ENCODE data around the gene PDE6H. TPM values are rescaled to one million over a fixed set of nuclear protein-coding genes. Genes with fewer than 3 reads are reported as not detected.
A peak's percentile ranks its signal among the peaks of the same experiment; 100 is the strongest.

Gene PDE6H
- total and polyA plus RNA-seq, 2 experiments from 2014 or later, result not detected

DNA sequence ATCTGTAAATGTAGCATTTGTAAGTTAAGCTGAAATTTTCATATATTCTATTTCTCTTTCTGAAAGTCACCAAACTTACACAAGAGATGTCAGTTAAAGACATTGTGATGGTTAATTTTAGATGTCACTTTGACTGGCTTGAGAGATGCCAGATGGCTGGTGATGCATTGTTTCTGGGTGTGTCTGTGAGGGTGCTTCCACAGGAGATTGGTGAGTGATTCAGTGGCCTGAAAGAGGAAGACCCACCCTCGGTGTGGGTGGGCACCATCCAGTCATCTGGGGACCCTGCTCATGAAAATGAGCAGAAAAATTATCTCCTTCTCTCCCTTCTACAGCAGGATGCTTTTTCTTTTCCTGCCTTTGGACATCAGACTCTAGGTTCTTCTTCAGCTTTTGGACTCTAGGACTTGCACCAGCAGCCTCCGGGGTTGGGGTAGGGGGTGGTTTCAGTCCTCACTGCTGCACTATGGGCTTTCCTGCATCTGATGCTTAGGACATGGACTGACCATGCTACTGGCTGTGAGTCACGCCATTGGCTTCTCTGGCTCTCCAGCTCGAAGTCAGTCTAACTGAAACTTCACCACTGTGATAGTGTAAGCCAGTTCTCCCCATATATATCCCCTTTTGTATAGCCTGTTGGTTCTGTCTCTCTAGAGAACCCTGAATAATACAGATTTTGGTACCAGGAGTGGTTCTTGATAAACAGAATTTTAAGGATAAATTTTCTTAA is 20.9 kb downstream of the PDE6H start:
- Histone ChIP-seq H2AFZ (no peak overlapping the region), H3K9me2 (replicated peaks; ENCODE audit: insufficient read depth) (no peaks in the 10 kb centered on the region)
- WGBS (ENCODE audit: low lambda C conversion rate, missing lambda C conversion rate), result 78% methylated on average over 4 of the region's 4 CpGs

DNA sequence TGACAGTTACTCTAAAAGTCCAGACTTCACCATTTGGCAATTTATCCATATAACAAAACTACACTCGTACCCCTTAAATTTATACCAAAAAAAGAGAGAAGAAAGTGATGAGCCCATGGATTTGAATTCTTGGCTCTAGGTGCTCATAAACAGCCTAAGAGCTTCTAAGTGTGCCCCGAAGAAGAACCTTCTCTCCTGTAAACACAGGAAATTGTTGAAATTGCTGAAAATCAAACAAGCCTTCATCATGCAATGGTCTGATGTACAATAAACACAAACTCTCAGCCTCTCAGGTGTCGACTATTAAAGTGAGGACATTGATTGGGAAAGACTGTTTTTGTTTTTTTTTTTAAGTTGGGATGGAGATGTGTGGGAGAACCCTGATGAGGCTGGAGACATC is 21.8 kb downstream of the PDE6H start:
- peaks cover 6% of the 10 kb centered on the region for H3K4me1 ChIP-seq (ENCODE audit: insufficient read depth)
- H3K9me2 ChIP-seq (replicated peaks; ENCODE audit: insufficient read depth), result no peaks in the 10 kb centered on the region
- no peaks in the 10 kb centered on the region for H3K79me2 ChIP-seq
- no peak overlapping the region for H2AFZ ChIP-seq
- H4K20me1 ChIP-seq (ENCODE audit: insufficient read depth, poor library complexity, severe bottlenecking), result no peaks in the 10 kb centered on the region
- no peaks in the 10 kb centered on the region for H3K27me3 ChIP-seq
- H3K4me2 ChIP-seq, result no peak overlapping the region
- no peaks in the 10 kb centered on the region for H3K9me3 ChIP-seq (ENCODE audit: low read depth)
- H3K27ac ChIP-seq, result no peak overlapping the region
- H3K4me3 ChIP-seq, result no peak overlapping the region
- TF ChIP-seq, protein P1, sequence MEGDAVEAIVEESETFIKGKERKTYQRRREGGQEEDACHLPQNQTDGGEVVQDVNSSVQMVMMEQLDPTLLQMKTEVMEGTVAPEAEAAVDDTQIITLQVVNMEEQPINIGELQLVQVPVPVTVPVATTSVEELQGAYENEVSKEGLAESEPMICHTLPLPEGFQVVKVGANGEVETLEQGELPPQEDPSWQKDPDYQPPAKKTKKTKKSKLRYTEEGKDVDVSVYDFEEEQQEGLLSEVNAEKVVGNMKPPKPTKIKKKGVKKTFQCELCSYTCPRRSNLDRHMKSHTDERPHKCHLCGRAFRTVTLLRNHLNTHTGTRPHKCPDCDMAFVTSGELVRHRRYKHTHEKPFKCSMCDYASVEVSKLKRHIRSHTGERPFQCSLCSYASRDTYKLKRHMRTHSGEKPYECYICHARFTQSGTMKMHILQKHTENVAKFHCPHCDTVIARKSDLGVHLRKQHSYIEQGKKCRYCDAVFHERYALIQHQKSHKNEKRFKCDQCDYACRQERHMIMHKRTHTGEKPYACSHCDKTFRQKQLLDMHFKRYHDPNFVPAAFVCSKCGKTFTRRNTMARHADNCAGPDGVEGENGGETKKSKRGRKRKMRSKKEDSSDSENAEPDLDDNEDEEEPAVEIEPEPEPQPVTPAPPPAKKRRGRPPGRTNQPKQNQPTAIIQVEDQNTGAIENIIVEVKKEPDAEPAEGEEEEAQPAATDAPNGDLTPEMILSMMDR (IDR thresholded peaks at IDR 0.05; ENCODE audit: poor library complexity), result no peak
- no peak for TF ChIP-seq EZH2 (IDR thresholded peaks at IDR 0.05; ENCODE audit: borderline replicate concordance)
- TF ChIP-seq EZH2phosphoT487 (IDR thresholded peaks at IDR 0.05; ENCODE audit: low read depth, severe bottlenecking, unreplicated experiment), result no peak
- DNase-seq (ENCODE audit: low spot score), result no peak
- 59% methylated on average over 3 of the region's 3 CpGs for WGBS (ENCODE audit: low lambda C conversion rate, missing lambda C conversion rate)
- H3K36me3 ChIP-seq (replicated peaks; ENCODE audit: insufficient read depth, low read depth), result no peaks in the 10 kb centered on the region

More for the DNA sequence above, 20.9 kb downstream of the PDE6H start:
- DNase-seq (ENCODE audit: low spot score), result peak; percentile 18
- no peak overlapping the region for H3K4me2 ChIP-seq
- H4K20me1 ChIP-seq (ENCODE audit: insufficient read depth, poor library complexity, severe bottlenecking), result no peaks in the 10 kb centered on the region
- no peaks in the 10 kb centered on the region for H3K4me1 ChIP-seq (ENCODE audit: insufficient read depth)
- no peaks in the 10 kb centered on the region for H3K27me3 ChIP-seq
- no peaks in the 10 kb centered on the region for H3K79me2 ChIP-seq
- H3K4me3 ChIP-seq, result no peak overlapping the region
- no peaks in the 10 kb centered on the region for H3K9me3 ChIP-seq (ENCODE audit: low read depth)
- TF ChIP-seq EZH2 (IDR thresholded peaks at IDR 0.05; ENCODE audit: borderline replicate concordance), result no peak
- TF ChIP-seq EZH2phosphoT487 (IDR thresholded peaks at IDR 0.05; ENCODE audit: low read depth, severe bottlenecking, unreplicated experiment), result no peak
- TF ChIP-seq, protein P1 (IDR thresholded peaks at IDR 0.05; ENCODE audit: poor library complexity), result no peak
- no peak overlapping the region for H3K27ac ChIP-seq
- H3K36me3 ChIP-seq (replicated peaks; ENCODE audit: insufficient read depth, low read depth), result no peaks in the 10 kb centered on the region

DNA sequence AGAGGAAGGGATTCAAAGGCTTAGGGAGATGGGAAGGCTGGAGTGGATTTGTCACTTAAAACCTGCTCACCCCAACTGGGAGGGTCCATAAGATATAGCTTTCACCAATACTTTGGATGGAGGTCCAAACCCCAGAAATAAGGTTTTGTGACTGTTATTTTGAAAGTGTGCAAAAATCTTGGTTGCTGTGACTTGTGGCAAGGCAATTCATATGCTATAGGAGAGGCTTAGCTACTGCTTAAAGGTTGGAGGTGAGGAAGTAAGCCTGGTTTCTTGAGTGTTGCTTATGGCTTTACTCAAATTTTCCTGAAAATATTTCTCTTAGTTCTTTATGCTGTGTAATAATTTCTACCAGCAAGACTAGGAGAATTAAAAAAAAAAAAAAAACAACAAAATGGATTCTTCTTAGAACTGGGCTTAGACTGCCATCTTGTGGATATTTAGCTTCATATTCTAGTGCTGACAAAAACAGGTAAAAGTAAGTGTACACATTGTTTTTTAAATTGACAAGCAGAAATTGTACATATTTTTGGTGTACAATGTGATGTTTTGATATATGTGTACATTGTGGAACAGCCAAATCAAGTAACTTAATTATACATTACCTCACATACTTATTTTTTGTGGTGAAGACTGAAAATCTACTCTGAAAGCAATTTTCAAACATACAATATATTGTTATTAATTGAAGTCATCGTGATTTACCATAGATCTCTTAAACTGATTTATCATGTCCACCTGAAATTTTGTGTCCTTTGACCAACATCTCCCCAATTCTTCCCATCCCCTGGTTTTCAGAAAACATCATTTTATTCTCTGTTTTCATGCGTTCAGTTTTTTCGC is 23.0 kb downstream of the PDE6H start:
- Histone ChIP-seq H3K4me3 (no peak overlapping the region), H3K27ac (no peak overlapping the region), H3K4me1 (ENCODE audit: insufficient read depth) (peaks cover 8% of the 10 kb centered on the region), H3K9me3 (ENCODE audit: low read depth) (no peaks in the 10 kb centered on the region), H4K20me1 (ENCODE audit: insufficient read depth, poor library complexity, severe bottlenecking) (no peaks in the 10 kb centered on the region), H3K27me3 (no peaks in the 10 kb centered on the region), H3K36me3 (replicated peaks; ENCODE audit: insufficient read depth, low read depth) (no peaks in the 10 kb centered on the region), H3K9me2 (replicated peaks; ENCODE audit: insufficient read depth) (no peaks in the 10 kb centered on the region), H3K4me2 (no peak overlapping the region), H2AFZ (no peak overlapping the region), H3K79me2 (no peaks in the 10 kb centered on the region)
- peak; percentile 70 for DNase-seq (ENCODE audit: low spot score)
- 96% methylated on average over 3 of the region's 3 CpGs for WGBS (ENCODE audit: low lambda C conversion rate, missing lambda C conversion rate)
- TF ChIP-seq, protein P1 (IDR thresholded peaks at IDR 0.05; ENCODE audit: poor library complexity), result peak; percentile 82
- TF ChIP-seq EZH2phosphoT487 (IDR thresholded peaks at IDR 0.05; ENCODE audit: low read depth, severe bottlenecking, unreplicated experiment), result no peak

Measured in hepatocyte (in vitro differentiated cells).